Spinal cord (tissue), 10 donors: ENCODE measurements around the gene TMEM130. TPM values are rescaled to one million over a fixed set of nuclear protein-coding genes. Genes with fewer than 3 reads are reported as not detected.

Experiments used
- DNase-seq, 6 donors: peaks; one replicate each; pipeline versions ENCODE4 v3.0.0 to v3.0.0-alpha.2; 2013 to 2015; ENCODE audit warnings: low spot score in 6 of 6, low read depth in 4 of 6
- H3K27ac ChIP-seq: one replicate; pipeline ENCODE4 v1.5.1; 2013; ENCODE audit warnings: low read depth, low read length, control low read depth
- H3K27me3 ChIP-seq: one replicate; pipeline ENCODE4 v1.6.1; 2013; ENCODE audit warnings: low read length; ENCODE audit not compliant: control insufficient read depth, insufficient read depth
- H3K36me3 ChIP-seq: one replicate; pipeline ENCODE4 v1.6.1; 2013; ENCODE audit warnings: low read length; ENCODE audit not compliant: control insufficient read depth, insufficient read depth
- H3K4me1 ChIP-seq: one replicate; pipeline ENCODE4 v1.6.1; 2013; ENCODE audit warnings: low read length; ENCODE audit not compliant: control insufficient read depth, insufficient read depth
- H3K4me3 ChIP-seq: one replicate; pipeline ENCODE4 v1.5.1; 2013; ENCODE audit warnings: low read depth, low read length, control low read depth
- H3K9me3 ChIP-seq: one replicate; pipeline ENCODE4 v1.6.1; 2013; ENCODE audit warnings: low read length; ENCODE audit not compliant: control insufficient read depth, insufficient read depth
- WGBS: methylation state at CpG from one replicate; pipeline ENCODE4 v1.1.5; 2013; ENCODE audit warnings: missing lambda C conversion rate; ENCODE audit not compliant: insufficient coverage; 5-methylcytosine and 5-hydroxymethylcytosine counted together
- polyA plus RNA-seq, 2 donors: library from polyadenylated mRNA; unstranded; fragments of 120-200 nt; gene quantifications; one replicate each; pipeline ENCODE4 v1.2.1, GENCODE V29; 2013; ENCODE audit not compliant: insufficient read length in 2 of 2
- total RNA-seq, 2 donors: library from RNA; depleted of rRNA in 1 of 2; stranded (reverse); fragments of 120-200 nt in 1 of 2; fragments of >200 nt in 1 of 2; gene quantifications; one replicate each; pipeline versions ENCODE4 v1.2.3 to v1.2.4, GENCODE V29; 2013 to 2014
- donor health status: healthy.

The TMEM130 gene
- total and polyA plus RNA-seq, 4 donors, result 14.1 to 154 (median 90.2) TPM

- H3K36me3 ChIP-seq, result no peaks in the 10 kb centered on the region
- H3K4me1 ChIP-seq, result peaks cover 17% of the 10 kb centered on the region
- no peak overlapping the region for H3K4me3 ChIP-seq
- WGBS, result 96% methylated on average over 3 of the region's 4 CpGs
- H3K9me3 ChIP-seq, result no peaks in the 10 kb centered on the region
- no peak overlapping the region for H3K27ac ChIP-seq
- H3K27me3 ChIP-seq, result no peaks in the 10 kb centered on the region
- DNase-seq, result no peak
These were observed 46.6 kb downstream of the TMEM130 start for GRCh38 chr7:98823226-98823625.

GRCh38 chr7:98821348-98821747 lies 48.5 kb downstream of the TMEM130 start:
- Histone ChIP-seq H3K36me3 (no peaks in the 10 kb centered on the region), H3K27ac (no peak overlapping the region), H3K9me3 (no peaks in the 10 kb centered on the region), H3K4me3 (no peak overlapping the region), H3K27me3 (no peaks in the 10 kb centered on the region), H3K4me1 (peaks cover 4% of the 10 kb centered on the region)
- no peak for DNase-seq
- no CpG with 5 or more reads among the region's 1 CpG for WGBS

DNA sequence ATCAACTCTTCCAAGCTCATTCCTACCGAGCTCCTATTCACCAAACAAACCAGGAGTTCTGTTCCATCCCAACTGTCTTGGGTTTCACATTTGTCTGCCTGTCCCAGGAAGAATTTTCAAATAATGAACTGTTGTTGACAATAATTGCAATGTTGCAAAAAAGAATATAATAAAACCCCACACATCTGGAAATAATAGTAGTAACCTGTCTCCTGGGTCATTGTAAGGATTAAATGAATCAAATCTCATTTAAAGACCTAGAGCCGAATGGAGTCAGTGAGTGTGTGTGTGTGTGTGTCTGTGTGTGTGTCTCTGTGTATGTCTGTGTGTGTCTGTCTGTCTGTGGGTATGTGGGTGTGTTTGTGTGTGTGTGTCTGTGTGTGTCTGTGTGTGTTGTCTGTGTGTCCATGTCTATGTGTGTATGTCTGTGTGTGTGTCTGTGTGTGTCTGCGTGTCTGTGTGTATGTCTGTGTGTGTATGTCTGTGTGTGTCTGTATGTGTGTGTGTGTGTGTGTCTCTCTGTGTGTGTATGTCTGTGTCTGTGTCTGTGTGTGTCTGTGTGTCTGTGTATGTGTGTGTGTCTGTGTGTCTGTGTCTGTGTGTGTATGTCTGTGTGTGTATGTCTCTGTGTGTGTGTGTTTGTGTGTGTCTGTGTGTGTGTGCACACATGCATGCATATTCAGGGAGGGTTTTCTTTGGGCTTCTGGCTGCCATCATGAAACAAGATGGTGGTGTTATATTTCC lies 52.7 kb downstream of the TMEM130 start:
- WGBS, result 83% methylated on average over 2 of the region's 3 CpGs
- H3K9me3 ChIP-seq, result no peaks in the 10 kb centered on the region
- no peak for DNase-seq
- no peak overlapping the region for H3K27ac ChIP-seq
- no peaks in the 10 kb centered on the region for H3K36me3 ChIP-seq
- H3K4me1 ChIP-seq, result peaks cover 3% of the 10 kb centered on the region
- no peak overlapping the region for H3K4me3 ChIP-seq
- no peaks in the 10 kb centered on the region for H3K27me3 ChIP-seq

- Histone ChIP-seq H3K4me3 (no peak overlapping the region), H3K27ac (no peak overlapping the region), H3K36me3 (no peaks in the 10 kb centered on the region), H3K27me3 (no peaks in the 10 kb centered on the region), H3K9me3 (no peaks in the 10 kb centered on the region), H3K4me1 (peaks cover 3% of the 10 kb centered on the region)
- 56% methylated on average over 4 of the region's 4 CpGs for WGBS
- DNase-seq, result peak in 1 of 6 donors; percentile 54
These were observed 53.6 kb downstream of the TMEM130 start for GRCh38 chr7:98816241-98816640.

DNA sequence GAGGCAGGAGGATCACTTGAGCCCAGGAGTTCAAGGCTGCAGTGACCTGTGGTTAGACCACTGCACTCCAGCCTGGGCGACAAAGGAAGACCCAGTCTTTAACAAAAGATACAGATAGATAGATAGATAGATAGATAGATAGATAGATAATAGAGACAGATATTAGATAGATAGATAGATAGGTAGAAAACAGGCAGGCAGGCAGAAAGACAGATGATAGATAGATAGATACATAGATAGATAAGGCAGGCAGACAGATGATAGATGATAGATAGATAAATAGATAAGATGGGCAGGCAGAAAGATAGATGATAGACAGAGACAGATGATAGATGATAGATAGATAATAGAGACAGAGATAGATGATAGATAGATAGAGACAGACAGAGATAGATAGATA lies 54.5 kb downstream of the TMEM130 start:
- Histone ChIP-seq H3K4me1 (peaks cover 8% of the 10 kb centered on the region), H3K27me3 (no peaks in the 10 kb centered on the region), H3K9me3 (no peaks in the 10 kb centered on the region), H3K36me3 (no peaks in the 10 kb centered on the region), H3K4me3 (no peak overlapping the region), H3K27ac (no peak overlapping the region)
- DNase-seq, result no peak
- no CpG with 5 or more reads among the region's 1 CpG for WGBS

- Histone ChIP-seq H3K4me1 (peaks cover 27% of the 10 kb centered on the region), H3K4me3 (no peak overlapping the region), H3K9me3 (no peaks in the 10 kb centered on the region), H3K27ac (no peak overlapping the region), H3K36me3 (no peaks in the 10 kb centered on the region), H3K27me3 (no peaks in the 10 kb centered on the region)
- no peak for DNase-seq
- WGBS, result 100% methylated on average over 1 of the region's 1 CpG
These were observed 58.5 kb downstream of the TMEM130 start for GRCh38 chr7:98811299-98811698.

DNA sequence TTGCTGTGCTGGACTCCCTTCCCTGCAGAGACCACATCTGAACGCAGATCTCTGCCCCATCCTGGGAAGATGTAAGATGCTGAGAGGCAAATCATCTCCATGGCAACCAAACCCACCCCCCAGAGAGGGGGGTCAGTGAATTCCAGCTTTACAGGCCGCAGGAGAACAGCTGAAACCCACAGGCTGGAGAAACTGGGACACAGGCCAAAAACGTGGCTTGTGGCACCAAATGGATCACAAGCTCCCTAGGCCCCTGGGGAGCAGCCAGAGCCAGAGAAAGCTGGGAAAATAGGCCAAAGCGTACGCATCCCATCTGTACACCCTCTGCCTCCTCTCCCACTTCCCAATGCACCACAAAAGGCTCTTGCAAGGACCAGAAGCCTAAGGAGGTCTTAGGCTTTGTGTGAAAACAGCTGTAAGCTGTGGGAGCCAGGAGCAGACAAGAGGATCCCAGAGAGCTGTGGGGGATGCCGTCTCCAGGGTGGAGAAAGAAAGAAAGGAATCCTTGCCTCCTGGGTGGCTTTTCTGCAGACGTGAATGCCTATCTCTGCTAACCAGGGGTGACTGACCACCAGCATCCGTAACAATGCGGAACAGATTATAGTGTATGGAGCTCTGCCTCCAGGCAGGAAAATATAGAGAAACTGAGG lies 59.5 kb downstream of the TMEM130 start:
- no peaks in the 10 kb centered on the region for H3K9me3 ChIP-seq
- peak in 5 of 6 donors; percentile 69 to 96 (median 76) for DNase-seq
- H3K27me3 ChIP-seq, result no peaks in the 10 kb centered on the region
- 20% methylated on average over 6 of the region's 9 CpGs for WGBS
- no peaks in the 10 kb centered on the region for H3K36me3 ChIP-seq
- peaks cover 24% of the 10 kb centered on the region for H3K4me1 ChIP-seq
- no peak overlapping the region for H3K27ac ChIP-seq
- no peak overlapping the region for H3K4me3 ChIP-seq

GRCh38 chr7:98808751-98809460 lies 60.9 kb downstream of the TMEM130 start:
- no peaks in the 10 kb centered on the region for H3K27me3 ChIP-seq
- no peaks in the 10 kb centered on the region for H3K9me3 ChIP-seq
- no peak overlapping the region for H3K27ac ChIP-seq
- DNase-seq, result no peak
- peaks cover 24% of the 10 kb centered on the region for H3K4me1 ChIP-seq
- WGBS, result 69% methylated on average over 7 of the region's 7 CpGs
- H3K36me3 ChIP-seq, result no peaks in the 10 kb centered on the region
- H3K4me3 ChIP-seq, result no peak overlapping the region

DNA sequence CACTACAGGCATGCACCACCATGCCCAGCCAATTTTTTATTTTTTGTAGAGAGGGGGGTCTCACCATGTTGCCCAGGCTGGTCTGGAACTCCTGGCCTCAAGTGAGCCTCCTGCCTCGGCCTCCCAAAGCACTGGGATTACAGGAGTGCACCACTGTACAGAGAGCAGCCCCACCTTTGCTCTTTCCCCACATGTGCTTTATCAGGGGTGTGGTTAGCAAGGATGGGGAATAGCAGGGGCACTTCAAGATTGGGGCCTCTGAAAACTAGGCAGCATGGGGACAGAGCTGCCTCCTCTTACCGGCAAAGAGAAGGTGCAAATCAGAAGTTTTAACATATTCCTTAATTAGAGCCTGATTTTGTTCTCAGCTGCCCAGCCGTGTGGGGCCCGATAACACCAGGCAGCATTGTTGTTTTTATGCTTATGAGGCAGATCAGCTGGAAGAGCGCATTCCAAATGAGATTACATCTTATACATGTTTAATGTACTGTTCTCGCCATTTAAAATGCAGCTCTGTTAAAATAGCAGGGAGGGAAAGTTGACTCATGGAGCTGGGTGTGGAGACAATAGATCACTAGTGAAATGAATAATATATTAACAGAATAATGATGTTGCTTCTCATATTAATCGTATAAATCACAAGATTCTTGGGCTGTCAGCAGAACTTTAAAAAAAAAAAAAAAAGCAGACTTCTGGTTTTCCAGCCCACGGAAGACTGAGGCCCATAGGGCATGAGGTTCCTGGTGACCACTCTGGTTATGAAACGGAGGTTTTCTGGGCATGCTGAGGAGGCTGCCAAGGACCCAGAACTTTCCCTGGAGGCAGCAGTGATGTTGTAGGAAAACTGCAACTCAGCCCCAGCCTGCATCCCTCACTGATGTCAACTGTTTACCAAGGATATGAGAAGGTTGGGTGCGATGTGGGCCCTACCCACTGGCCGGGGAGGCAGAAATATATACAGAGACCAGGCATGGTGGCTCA lies 62.5 kb downstream of the TMEM130 start:
- Histone ChIP-seq H3K4me3 (no peak overlapping the region), H3K9me3 (no peaks in the 10 kb centered on the region), H3K36me3 (no peaks in the 10 kb centered on the region), H3K27me3 (no peaks in the 10 kb centered on the region), H3K27ac (no peak overlapping the region), H3K4me1 (peaks cover 29% of the 10 kb centered on the region)
- peak in 2 of 6 donors; percentile 61 to 89 for DNase-seq
- WGBS, result 31% methylated on average over 2 of the region's 11 CpGs
